Esophagus squamous epithelium (tissue), 4 donors: ENCODE data around the gene SH3PXD2A.

ENCODE experiments used
- CTCF ChIP-seq, 6 experiments: fragments of 450-650 bp in 4 of 6; fragments of 200-600 bp in 2 of 6; sonication (generic) in 2 of 6; IDR thresholded peaks; one replicate each; pipeline ENCODE4 v1.5.1; 2016 to 2019; ENCODE audit warnings: antibody characterized with exemption in 6 of 6, mild to moderate bottlenecking in 4 of 6, moderate library complexity in 4 of 6
- POLR2A ChIP-seq, 4 donors: fragments of 450-650 bp; IDR thresholded peaks; one replicate each; pipeline ENCODE4 v1.6.1; 2017; ENCODE audit warnings: antibody characterized with exemption in 4 of 4, mild to moderate bottlenecking in 4 of 4, moderate library complexity in 3 of 4

DNA sequence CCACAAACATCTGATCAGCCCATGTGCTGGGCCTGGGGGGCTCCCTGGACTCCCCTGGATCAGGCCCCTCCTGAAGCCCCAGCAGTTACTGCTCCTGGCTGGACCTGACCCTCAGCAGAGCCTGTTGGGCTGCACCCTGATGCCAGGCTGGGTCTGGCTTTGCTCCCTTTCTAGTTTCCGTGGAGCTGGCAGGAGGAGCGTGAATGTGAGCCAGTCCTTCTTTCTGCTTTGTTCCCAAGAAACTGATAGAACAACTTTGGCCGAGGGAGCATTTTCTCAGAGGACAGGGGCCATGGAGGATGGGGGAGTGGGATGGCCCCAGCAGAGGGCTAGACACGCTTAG is 233.6 kb downstream of the SH3PXD2A start:
- TF ChIP-seq CTCF (IDR thresholded peaks at IDR 0.05) (no peak), POLR2A (IDR thresholded peaks at IDR 0.05) (no peak)
